Left ventricle myocardium inferior (tissue), 1 donor: Measurements from ENCODE around the gene NT5M. TPM values are rescaled to one million over a fixed set of nuclear protein-coding genes. Genes with fewer than 3 reads are reported as not detected.

ENCODE experiments used
- DNase-seq: peaks from one replicate; pipeline ENCODE4 v3.0.0-alpha.2; 2020
- H3K27ac ChIP-seq: fragments of 200-600 bp; replicated peaks from 2 replicates; pipeline ENCODE4 v1.8.0; 2021
- H3K27me3 ChIP-seq: fragments of 200-600 bp; 2 replicates; pipeline ENCODE4 v1.8.0; 2021; ENCODE audit warnings: low read depth
- H3K36me3 ChIP-seq: fragments of 200-600 bp; 2 replicates; pipeline ENCODE4 v1.8.0; 2021
- H3K4me1 ChIP-seq: fragments of 200-600 bp; 2 replicates; pipeline ENCODE4 v1.8.0; 2021
- H3K4me3 ChIP-seq: fragments of 200-600 bp; 2 replicates; pipeline ENCODE4 v1.8.0; 2021; ENCODE audit warnings: mild to moderate bottlenecking, moderate library complexity
- H3K9me3 ChIP-seq: fragments of 200-600 bp; replicated peaks from 2 replicates; pipeline ENCODE4 v1.8.0; 2021
- intact Hi-C: fragments of 100-400 bp; cut with micrococcal nuclease; formaldehyde crosslinking; loops from one replicate; pipeline ENCODE4 v1.11.0; 2022
- total RNA-seq: library from RNA; stranded (reverse); fragmentation: NEBNext Ultra II Directional; extraction: Animal tissue kit (Norgen Biotek cat#: 25700); gene quantifications from one replicate; pipeline ENCODE4 v1.2.1, GENCODE V29; 2021
- TF ChIP-seq, protein P1 (sequence below): fragments of 200-600 bp; IDR thresholded peaks from 2 replicates; pipeline ENCODE4 v1.8.0; 2021; ENCODE audit warnings: antibody characterized with exemption, mild to moderate bottlenecking, borderline replicate concordance
- donor health status: DM: no; HTN: yes; CAD: no; lungs with severe emphysema.

The NT5M gene
- total RNA-seq, 1 donor from 2014 or later, result 11.2 TPM

DNA sequence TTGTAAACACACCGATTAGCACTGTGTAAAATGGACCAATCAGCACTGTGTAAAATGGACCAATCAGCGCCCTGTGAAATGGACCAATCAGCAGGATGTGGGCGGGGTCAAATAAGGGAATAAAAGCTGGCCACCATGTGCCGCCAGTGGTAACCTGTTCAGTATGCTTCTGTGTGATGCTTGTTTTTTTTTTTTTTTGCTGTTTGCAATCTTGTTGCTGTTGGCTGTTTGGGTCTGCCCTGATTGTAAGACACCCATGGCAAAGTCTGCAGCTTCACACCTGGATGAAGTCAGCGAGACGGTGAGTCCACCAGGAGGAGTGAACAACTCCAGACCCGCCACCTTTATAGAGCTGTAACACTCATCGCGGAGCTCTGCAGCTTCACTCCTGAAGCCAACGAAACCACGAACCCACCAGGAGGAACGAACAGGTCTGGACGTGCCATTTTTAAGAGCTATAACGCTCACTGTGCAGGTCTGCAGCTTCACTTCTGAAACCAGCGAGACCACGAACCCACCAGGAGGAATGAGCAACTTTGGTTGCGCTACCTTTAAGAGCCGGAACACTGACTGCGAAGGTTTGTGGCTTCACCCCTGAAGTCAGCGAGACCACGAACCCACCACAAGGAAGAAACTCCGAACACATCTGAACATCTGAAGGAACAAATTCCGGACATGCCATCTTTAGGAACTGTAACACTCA lies 88.6 kb downstream of the NT5M start:
- no peak overlapping the region for H3K4me3 ChIP-seq

DNA sequence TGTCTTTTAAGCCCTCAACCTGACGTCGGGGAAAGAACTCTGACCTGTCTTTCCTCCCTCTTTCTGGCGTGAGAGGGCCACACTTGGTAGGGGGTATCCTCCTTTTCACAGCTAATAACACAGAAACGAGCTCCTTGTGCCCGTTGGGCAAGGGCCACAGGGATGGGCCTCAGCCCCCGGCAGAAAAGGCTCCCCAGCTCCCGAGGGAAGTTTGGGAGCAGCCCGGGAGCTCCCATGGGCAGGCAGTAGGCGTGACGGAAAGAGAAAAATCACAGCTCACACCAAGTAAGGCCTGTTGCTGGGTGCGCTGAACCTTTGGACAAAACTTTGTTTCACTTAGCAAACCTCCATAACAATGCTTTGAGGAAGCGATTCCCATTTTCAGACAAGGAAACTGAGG lies 90.8 kb downstream of the NT5M start:
- DNase-seq, result no peak
- intact Hi-C loops, result no loop called here
- no peak overlapping the region for H3K27ac ChIP-seq

More for the DNA sequence above, 88.6 kb downstream of the NT5M start:
- intact Hi-C loops, result no loop called here
- H3K27me3 ChIP-seq, result no peaks in the 10 kb centered on the region
- H3K4me1 ChIP-seq, result peaks cover 11% of the 10 kb centered on the region
- H3K9me3 ChIP-seq, result peaks cover 4% of the 10 kb centered on the region
- H3K27ac ChIP-seq, result no peak overlapping the region
- no peak for DNase-seq
- TF ChIP-seq, protein P1, sequence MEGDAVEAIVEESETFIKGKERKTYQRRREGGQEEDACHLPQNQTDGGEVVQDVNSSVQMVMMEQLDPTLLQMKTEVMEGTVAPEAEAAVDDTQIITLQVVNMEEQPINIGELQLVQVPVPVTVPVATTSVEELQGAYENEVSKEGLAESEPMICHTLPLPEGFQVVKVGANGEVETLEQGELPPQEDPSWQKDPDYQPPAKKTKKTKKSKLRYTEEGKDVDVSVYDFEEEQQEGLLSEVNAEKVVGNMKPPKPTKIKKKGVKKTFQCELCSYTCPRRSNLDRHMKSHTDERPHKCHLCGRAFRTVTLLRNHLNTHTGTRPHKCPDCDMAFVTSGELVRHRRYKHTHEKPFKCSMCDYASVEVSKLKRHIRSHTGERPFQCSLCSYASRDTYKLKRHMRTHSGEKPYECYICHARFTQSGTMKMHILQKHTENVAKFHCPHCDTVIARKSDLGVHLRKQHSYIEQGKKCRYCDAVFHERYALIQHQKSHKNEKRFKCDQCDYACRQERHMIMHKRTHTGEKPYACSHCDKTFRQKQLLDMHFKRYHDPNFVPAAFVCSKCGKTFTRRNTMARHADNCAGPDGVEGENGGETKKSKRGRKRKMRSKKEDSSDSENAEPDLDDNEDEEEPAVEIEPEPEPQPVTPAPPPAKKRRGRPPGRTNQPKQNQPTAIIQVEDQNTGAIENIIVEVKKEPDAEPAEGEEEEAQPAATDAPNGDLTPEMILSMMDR, result no peak
- no peaks in the 10 kb centered on the region for H3K36me3 ChIP-seq

DNA sequence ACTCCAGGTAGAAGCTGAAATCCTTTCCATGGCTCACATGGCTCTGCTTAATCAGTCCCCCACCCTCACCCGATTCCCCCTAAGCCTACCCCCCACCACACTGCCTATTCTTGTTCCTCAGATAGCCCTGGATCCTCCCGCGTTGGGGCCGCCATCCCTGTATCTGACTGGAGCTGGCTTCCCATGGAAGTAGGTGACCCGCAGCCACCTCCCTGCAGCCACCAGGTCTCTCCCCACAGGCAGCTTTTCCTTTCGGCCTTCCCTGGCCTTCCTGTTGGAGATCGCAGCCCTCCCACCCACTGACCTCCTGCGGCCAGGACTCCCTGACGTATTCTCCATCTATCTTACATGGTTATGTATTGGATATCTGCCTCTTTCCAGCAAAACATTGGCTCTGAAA lies 91.3 kb downstream of the NT5M start:
- Histone ChIP-seq H3K27ac (no peak overlapping the region), H3K9me3 (peaks cover 4% of the 10 kb centered on the region), H3K4me1 (no peaks in the 10 kb centered on the region), H3K4me3 (no peak overlapping the region), H3K27me3 (no peaks in the 10 kb centered on the region), H3K36me3 (no peaks in the 10 kb centered on the region)
- intact Hi-C loops, result no loop called here
- TF ChIP-seq, protein P1, result no peak
- DNase-seq, result no peak

More for the DNA sequence above, 90.8 kb downstream of the NT5M start:
- Histone ChIP-seq H3K27me3 (no peaks in the 10 kb centered on the region), H3K4me3 (no peak overlapping the region), H3K36me3 (no peaks in the 10 kb centered on the region), H3K9me3 (peaks cover 4% of the 10 kb centered on the region), H3K4me1 (no peaks in the 10 kb centered on the region)
- TF ChIP-seq, protein P1, result no peak

DNA sequence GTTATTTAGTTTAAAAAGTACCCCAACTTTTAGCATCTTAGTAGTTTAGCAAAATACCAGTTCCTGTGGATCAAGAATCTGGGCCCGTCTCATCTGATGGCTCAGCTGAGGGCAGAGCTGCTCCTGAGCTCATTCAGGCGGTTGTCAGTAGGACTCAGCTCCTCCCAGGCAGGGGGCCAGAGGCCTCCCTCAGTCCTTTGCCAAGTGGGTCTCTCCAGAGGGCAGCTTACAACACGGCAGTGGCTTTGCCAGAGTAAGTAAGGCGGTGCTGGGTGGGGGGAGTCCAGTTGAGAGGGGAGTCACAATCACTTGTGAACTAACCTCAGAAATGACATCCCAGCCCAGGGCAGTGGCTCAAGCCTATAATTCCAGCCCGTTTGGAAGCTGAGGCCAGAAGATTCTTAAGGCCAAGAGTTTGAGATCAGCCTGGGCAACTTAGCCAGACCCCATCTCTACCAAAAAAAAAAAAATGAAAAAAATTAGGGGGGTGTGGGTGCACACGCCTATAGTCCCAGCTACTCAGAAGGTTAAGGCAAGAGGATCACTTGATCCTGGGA lies 92.2 kb downstream of the NT5M start:
- Histone ChIP-seq H3K4me1 (no peaks in the 10 kb centered on the region), H3K4me3 (no peak overlapping the region), H3K36me3 (no peaks in the 10 kb centered on the region), H3K9me3 (peaks cover 4% of the 10 kb centered on the region), H3K27ac (no peak overlapping the region), H3K27me3 (no peaks in the 10 kb centered on the region)
- no peak for DNase-seq
- TF ChIP-seq, protein P1, result no peak
- intact Hi-C loops, result no loop called here

DNA sequence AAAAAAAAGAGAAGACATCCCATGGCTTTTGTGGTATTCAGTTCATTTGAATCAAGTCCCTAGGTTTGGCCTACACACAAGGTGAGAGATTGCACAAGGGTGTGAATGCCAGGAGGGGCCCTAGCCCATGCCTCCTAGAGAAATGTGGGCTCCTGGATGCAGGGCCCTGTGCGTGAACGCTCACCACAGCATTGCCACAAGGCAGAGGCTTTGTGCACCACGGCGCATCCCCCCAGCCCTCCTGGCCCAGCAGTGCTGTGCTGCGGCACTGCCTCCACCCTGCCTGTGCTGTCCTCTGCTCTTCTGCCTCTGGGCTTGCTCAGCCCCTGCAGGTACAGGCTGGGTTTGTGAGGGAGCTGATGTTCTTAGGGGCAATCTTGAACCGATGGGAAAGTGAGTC lies 92.7 kb downstream of the NT5M start:
- no peak for DNase-seq
- intact Hi-C loops, result no loop called here
- Histone ChIP-seq H3K4me1 (no peaks in the 10 kb centered on the region), H3K36me3 (no peaks in the 10 kb centered on the region), H3K9me3 (peaks cover 4% of the 10 kb centered on the region), H3K4me3 (no peak overlapping the region), H3K27me3 (no peaks in the 10 kb centered on the region), H3K27ac (no peak overlapping the region)
- TF ChIP-seq, protein P1, result no peak

Other genes starting within 250 kb of the NT5M start
- 7.3 TPM for gene PLD6, start 97.0 kb upstream of the NT5M start, total RNA-seq
- 46.6 TPM for gene FLCN, start 66.2 kb upstream of the NT5M start, total RNA-seq
- gene COPS3, start 22.1 kb upstream of the NT5M start, total RNA-seq, result 74.2 TPM
- 34.1 TPM for gene MED9, start 173.6 kb downstream of the NT5M start, total RNA-seq
- 25.4 TPM for gene RASD1, start 193.0 kb downstream of the NT5M start, total RNA-seq